Osteoblast (primary cell): ENCODE data around the gene OLFML3. TPM values are rescaled to one million over a fixed set of nuclear protein-coding genes. Genes with fewer than 3 reads are reported as not detected.

Experiments used
- DNase-seq: peaks from one replicate; pipeline ENCODE4 v3.0.0; 2011; ENCODE audit warnings: low spot score, mixed read lengths; ENCODE audit not compliant: insufficient read length; ENCODE audit errors: missing footprints
- H2AFZ ChIP-seq: 2 replicates; pipeline ENCODE4 v1.6.0; 2011; ENCODE audit warnings: mild to moderate bottlenecking, low read length
- H3K27ac ChIP-seq: 2 replicates; pipeline ENCODE4 v1.5.1; 2011; ENCODE audit warnings: mild to moderate bottlenecking, low read depth, low read length, moderate library complexity
- H3K27me3 ChIP-seq: 2 replicates; pipeline ENCODE4 v1.6.0; 2012; ENCODE audit warnings: mild to moderate bottlenecking, control low read depth, inconsistent platforms, low read length, moderate library complexity; ENCODE audit not compliant: insufficient read depth
- H3K36me3 ChIP-seq: 2 replicates; pipeline ENCODE4 v1.5.1; 2011; ENCODE audit warnings: mild to moderate bottlenecking, low read length, control low read depth, moderate library complexity; ENCODE audit not compliant: insufficient read depth
- H3K4me1 ChIP-seq: 2 replicates; pipeline ENCODE4 v1.5.1; 2011; ENCODE audit warnings: mild to moderate bottlenecking, low read length, control low read depth, moderate library complexity; ENCODE audit not compliant: insufficient read depth
- H3K4me2 ChIP-seq: 2 replicates; pipeline ENCODE4 v1.6.0; 2011; ENCODE audit warnings: mild to moderate bottlenecking, low read length; ENCODE audit not compliant: insufficient read depth
- H3K4me3 ChIP-seq: fragments of 200-600 bp; sonication (generic); 3 replicates; pipeline ENCODE4 v1.5.1; 2012; ENCODE audit warnings: mild to moderate bottlenecking, low read length, inconsistent platforms; ENCODE audit not compliant: insufficient read depth
- H3K79me2 ChIP-seq: 2 replicates; pipeline ENCODE4 v1.6.0; 2012; ENCODE audit warnings: mild to moderate bottlenecking, low read length, control low read depth, inconsistent platforms; ENCODE audit not compliant: insufficient read depth
- H3K9me3 ChIP-seq: 2 replicates; pipeline ENCODE4 v1.5.1; 2011; ENCODE audit warnings: low read depth, low read length, control low read depth
- H4K20me1 ChIP-seq: 2 replicates; pipeline ENCODE4 v1.6.0; 2012; ENCODE audit warnings: mild to moderate bottlenecking, low read length, control low read depth; ENCODE audit not compliant: insufficient read depth
- total RNA-seq: library from RNA; depleted of rRNA; stranded (reverse); fragments of >200 nt; gene quantifications from 2 replicates; pipeline ENCODE4 v1.2.3, GENCODE V29; 2012
- TF ChIP-seq, protein P1 (sequence below): IDR thresholded peaks from 2 replicates; pipeline ENCODE4 v1.5.1; 2011; ENCODE audit warnings: mild to moderate bottlenecking, low read depth, low read length, moderate library complexity; ENCODE audit errors: extremely low read depth

The OLFML3 gene
- total RNA-seq, 1 donor, result 359 TPM

DNA sequence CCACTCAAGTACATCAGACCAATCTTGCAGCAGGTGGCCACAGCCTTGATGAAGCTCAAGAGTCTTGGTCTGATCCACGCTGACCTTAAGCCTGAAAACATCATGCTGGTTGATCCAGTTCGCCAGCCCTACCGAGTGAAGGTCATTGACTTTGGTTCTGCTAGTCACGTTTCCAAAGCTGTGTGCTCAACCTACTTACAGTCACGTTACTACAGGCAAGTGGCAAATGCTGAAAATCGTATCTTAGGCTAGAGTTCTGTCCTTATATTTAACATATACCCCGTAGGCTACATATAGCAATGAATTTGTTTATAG, 38.1 kb upstream of the OLFML3 start:
- H4K20me1 ChIP-seq, result peaks cover 26% of the 10 kb centered on the region
- no peak overlapping the region for H3K4me2 ChIP-seq
- H3K36me3 ChIP-seq, result peaks cover 13% of the 10 kb centered on the region
- no peaks in the 10 kb centered on the region for H3K4me1 ChIP-seq
- H3K9me3 ChIP-seq, result no peaks in the 10 kb centered on the region
- H3K79me2 ChIP-seq, result peaks cover 83% of the 10 kb centered on the region
- no peak overlapping the region for H3K4me3 ChIP-seq
- no peak overlapping the region for H2AFZ ChIP-seq
- no peak for DNase-seq
- H3K27me3 ChIP-seq, result no peaks in the 10 kb centered on the region
- TF ChIP-seq, protein P1, sequence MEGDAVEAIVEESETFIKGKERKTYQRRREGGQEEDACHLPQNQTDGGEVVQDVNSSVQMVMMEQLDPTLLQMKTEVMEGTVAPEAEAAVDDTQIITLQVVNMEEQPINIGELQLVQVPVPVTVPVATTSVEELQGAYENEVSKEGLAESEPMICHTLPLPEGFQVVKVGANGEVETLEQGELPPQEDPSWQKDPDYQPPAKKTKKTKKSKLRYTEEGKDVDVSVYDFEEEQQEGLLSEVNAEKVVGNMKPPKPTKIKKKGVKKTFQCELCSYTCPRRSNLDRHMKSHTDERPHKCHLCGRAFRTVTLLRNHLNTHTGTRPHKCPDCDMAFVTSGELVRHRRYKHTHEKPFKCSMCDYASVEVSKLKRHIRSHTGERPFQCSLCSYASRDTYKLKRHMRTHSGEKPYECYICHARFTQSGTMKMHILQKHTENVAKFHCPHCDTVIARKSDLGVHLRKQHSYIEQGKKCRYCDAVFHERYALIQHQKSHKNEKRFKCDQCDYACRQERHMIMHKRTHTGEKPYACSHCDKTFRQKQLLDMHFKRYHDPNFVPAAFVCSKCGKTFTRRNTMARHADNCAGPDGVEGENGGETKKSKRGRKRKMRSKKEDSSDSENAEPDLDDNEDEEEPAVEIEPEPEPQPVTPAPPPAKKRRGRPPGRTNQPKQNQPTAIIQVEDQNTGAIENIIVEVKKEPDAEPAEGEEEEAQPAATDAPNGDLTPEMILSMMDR, result no peak
- no peak overlapping the region for H3K27ac ChIP-seq

DNA sequence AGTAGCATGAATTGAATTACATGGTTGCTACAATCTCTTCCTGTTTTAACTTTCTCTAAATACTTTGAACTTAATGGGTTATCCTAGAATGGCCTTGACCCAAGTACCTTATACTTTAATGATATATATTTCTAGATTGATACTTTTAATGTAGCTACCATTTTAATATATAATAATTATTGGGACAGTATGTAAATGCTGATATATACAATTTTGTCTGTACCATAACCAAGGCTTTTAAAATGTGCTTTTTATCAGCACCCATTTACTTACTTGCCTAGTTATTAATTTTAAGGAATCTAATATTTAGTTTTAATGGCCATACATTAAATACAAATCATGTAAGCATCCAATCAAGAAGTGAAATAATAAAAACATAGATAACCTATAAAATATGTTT, 36.7 kb upstream of the OLFML3 start:
- H3K36me3 ChIP-seq, result peaks cover 13% of the 10 kb centered on the region
- TF ChIP-seq, protein P1, result no peak
- no peaks in the 10 kb centered on the region for H3K9me3 ChIP-seq
- no peak for DNase-seq
- H3K4me2 ChIP-seq, result no peak overlapping the region
- H3K27ac ChIP-seq, result no peak overlapping the region
- no peak overlapping the region for H3K4me3 ChIP-seq
- H3K79me2 ChIP-seq, result peaks cover 82% of the 10 kb centered on the region
- peaks cover 15% of the 10 kb centered on the region for H4K20me1 ChIP-seq
- no peaks in the 10 kb centered on the region for H3K27me3 ChIP-seq
- H2AFZ ChIP-seq, result no peak overlapping the region
- peaks cover 4% of the 10 kb centered on the region for H3K4me1 ChIP-seq

DNA sequence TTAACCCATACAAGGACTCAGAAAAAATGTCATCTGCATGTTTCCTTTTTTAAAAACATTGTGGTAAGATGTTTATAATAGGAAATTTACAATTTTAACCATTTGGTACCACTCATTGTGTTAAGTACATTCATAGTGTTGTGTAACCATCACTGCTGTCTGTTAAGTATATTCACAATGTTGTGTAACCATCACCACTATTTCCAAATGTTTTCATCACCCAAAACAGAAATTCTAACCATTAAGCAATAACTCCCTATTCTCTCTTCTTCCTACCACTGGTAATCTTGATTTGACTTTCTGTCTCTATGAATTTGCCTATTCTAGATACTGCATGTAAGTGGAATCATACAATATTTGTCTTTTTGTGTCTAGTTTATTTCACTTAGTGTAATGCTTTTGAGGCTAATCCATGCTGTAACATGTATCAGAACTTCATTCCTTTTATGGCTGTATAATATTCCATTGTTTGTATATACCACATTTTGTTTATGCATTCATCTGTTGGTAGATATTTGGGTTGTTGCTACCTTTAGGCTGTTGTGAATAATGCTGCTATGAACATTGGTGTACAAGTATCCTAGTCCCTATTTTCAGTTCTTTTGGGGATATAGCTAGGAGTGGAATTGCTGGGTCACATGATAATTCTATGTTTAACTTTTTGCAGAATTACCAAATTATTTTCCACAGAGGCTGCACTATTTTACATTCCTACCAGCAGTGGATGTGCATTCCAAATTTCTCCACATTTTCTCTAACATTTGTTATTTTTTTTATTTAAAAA, 36.1 kb upstream of the OLFML3 start:
- Histone ChIP-seq H2AFZ (no peak overlapping the region), H3K79me2 (peaks cover 82% of the 10 kb centered on the region), H3K27me3 (no peaks in the 10 kb centered on the region), H3K27ac (no peak overlapping the region), H3K4me3 (no peak overlapping the region), H3K36me3 (peaks cover 13% of the 10 kb centered on the region), H3K9me3 (no peaks in the 10 kb centered on the region), H4K20me1 (peaks cover 11% of the 10 kb centered on the region), H3K4me2 (no peak overlapping the region), H3K4me1 (peaks cover 4% of the 10 kb centered on the region)
- TF ChIP-seq, protein P1, result no peak
- no peak for DNase-seq

DNA sequence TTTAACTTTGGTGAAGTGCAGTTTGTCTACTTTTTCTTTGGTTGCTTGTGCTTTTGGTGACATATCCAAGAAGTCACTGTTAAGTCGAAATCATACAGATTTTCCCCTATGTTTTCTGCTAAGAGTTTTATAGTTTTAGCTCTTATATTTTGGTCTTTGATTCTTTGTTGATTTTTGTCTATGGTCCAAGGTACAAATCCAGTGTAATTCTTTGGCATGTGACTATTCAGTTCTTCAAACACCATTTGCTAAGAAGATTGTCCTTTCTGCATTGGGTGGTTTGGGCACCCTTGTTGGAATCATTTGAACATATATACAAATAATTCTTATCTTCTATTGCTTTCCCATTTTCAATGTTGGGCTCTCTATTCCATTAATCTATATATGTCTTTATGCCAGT, 33.9 kb upstream of the OLFML3 start:
- DNase-seq, result no peak
- Histone ChIP-seq H3K4me2 (no peak overlapping the region), H3K36me3 (peaks cover 11% of the 10 kb centered on the region), H3K79me2 (peaks cover 77% of the 10 kb centered on the region), H3K27ac (no peak overlapping the region), H4K20me1 (peaks cover 5% of the 10 kb centered on the region), H3K4me1 (peaks cover 4% of the 10 kb centered on the region), H3K4me3 (no peak overlapping the region), H2AFZ (no peak overlapping the region), H3K27me3 (no peaks in the 10 kb centered on the region), H3K9me3 (no peaks in the 10 kb centered on the region)
- TF ChIP-seq, protein P1, result no peak
